Chondrocyte (in vitro differentiated cells): ENCODE measurements around the gene ECHDC1. TPM values are rescaled to one million over a fixed set of nuclear protein-coding genes. Genes with fewer than 3 reads are reported as not detected.
A peak's percentile ranks its signal among the peaks of the same experiment; 100 is the strongest.

Experiments
- DNase-seq: peaks from one replicate; pipeline ENCODE4 v3.0.0; 2021; ENCODE audit warnings: mixed read lengths, low spot score
- H3K27ac Mint-ChIP-seq: one replicate; pipeline ENCODE4 v1.8.0; 2021; ENCODE audit warnings: mild to moderate bottlenecking, moderate library complexity, mixed read lengths; ENCODE audit not compliant: unreplicated experiment
- H3K27me3 Mint-ChIP-seq: 2 replicates; pipeline ENCODE4 v1.8.0; 2021; ENCODE audit warnings: low read depth, mixed read lengths
- H3K36me3 Mint-ChIP-seq: 2 replicates; pipeline ENCODE4 v1.8.0; 2021; ENCODE audit warnings: low read depth, mixed read lengths
- H3K4me1 Mint-ChIP-seq: 2 replicates; pipeline ENCODE4 v1.8.0; 2021; ENCODE audit warnings: low read depth, mild to moderate bottlenecking, mixed read lengths
- H3K4me3 Mint-ChIP-seq: one replicate; pipeline ENCODE4 v1.8.0; 2021; ENCODE audit warnings: mild to moderate bottlenecking, moderate library complexity, mixed read lengths; ENCODE audit not compliant: unreplicated experiment
- H3K9me3 Mint-ChIP-seq: 2 replicates; pipeline ENCODE4 v1.8.0; 2021; ENCODE audit warnings: low read depth, mixed read lengths
- total RNA-seq: library from RNA; stranded (reverse); gene quantifications from 3 replicates; pipeline ENCODE4 v1.2.1, GENCODE V29; 2021
- TF ChIP-seq, protein P1 (sequence below): fragments of 200-600 bp; sonication (generic); IDR thresholded peaks from 2 replicates; pipeline ENCODE4 v1.5.0; 2021; ENCODE audit warnings: antibody characterized with exemption, mild to moderate bottlenecking, moderate library complexity

The ECHDC1 gene
- total RNA-seq, 1 donor from 2014 or later: 40.4 TPM

DNA sequence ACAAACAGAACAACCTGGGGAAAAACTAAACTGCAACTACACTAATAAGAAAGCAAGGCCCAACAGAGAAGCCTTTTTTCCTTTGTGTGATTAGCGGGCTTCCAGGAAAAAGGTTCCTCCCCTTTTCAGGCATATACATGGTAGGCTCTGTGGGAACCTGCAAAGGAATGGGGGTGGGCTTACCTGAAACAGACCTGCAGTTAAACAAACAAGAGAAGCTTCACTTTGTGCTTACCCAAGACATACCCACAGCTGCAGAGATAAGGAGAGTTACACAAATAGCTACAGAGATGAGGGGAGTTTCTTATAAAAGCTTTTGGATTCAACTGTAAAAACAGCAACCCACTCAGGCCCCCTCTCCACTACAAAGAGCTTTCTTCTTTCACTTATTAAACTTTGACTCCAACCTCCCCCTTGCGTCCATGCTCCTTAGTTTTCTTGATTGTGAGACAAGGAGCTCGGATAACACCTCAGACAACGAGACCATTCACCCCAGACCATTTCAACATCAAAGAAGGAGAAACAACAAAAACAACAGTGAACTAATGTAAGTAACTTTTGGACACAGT is 45.8 kb downstream of the ECHDC1 start:
- Mint-ChIP-seq H3K27ac (no peak overlapping the region), H3K4me1 (peaks cover 21% of the 10 kb centered on the region), H3K36me3 (no peaks in the 10 kb centered on the region), H3K9me3 (no peaks in the 10 kb centered on the region), H3K4me3 (no peak overlapping the region), H3K27me3 (no peaks in the 10 kb centered on the region)
- no peak for DNase-seq
- TF ChIP-seq, protein P1, sequence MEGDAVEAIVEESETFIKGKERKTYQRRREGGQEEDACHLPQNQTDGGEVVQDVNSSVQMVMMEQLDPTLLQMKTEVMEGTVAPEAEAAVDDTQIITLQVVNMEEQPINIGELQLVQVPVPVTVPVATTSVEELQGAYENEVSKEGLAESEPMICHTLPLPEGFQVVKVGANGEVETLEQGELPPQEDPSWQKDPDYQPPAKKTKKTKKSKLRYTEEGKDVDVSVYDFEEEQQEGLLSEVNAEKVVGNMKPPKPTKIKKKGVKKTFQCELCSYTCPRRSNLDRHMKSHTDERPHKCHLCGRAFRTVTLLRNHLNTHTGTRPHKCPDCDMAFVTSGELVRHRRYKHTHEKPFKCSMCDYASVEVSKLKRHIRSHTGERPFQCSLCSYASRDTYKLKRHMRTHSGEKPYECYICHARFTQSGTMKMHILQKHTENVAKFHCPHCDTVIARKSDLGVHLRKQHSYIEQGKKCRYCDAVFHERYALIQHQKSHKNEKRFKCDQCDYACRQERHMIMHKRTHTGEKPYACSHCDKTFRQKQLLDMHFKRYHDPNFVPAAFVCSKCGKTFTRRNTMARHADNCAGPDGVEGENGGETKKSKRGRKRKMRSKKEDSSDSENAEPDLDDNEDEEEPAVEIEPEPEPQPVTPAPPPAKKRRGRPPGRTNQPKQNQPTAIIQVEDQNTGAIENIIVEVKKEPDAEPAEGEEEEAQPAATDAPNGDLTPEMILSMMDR: no peak

DNA sequence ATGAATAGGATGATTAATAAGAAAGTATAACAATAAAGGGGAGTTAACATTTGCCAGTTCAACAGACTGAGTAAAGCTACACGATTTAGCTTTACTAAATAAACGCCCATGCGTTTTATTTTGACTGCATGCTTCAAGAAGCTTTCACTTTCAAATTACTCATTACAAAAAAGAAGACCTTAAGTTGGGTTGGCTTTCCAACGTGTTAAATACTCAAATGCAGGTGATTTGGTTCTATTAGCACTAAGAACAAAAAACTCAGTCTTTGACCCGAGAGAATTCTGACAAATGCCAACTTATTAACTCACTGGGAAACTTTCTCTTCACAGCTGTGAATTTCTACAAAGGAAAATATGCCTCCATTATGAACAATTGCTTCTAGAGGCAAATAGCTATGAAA is 51.9 kb downstream of the ECHDC1 start:
- no peak for DNase-seq
- H3K36me3 Mint-ChIP-seq: peaks cover 18% of the 10 kb centered on the region
- H3K4me3 Mint-ChIP-seq: no peak overlapping the region
- no peaks in the 10 kb centered on the region for H3K9me3 Mint-ChIP-seq
- peaks cover 34% of the 10 kb centered on the region for H3K4me1 Mint-ChIP-seq
- H3K27ac Mint-ChIP-seq: no peak overlapping the region
- H3K27me3 Mint-ChIP-seq: no peaks in the 10 kb centered on the region
- TF ChIP-seq, protein P1: no peak

DNA sequence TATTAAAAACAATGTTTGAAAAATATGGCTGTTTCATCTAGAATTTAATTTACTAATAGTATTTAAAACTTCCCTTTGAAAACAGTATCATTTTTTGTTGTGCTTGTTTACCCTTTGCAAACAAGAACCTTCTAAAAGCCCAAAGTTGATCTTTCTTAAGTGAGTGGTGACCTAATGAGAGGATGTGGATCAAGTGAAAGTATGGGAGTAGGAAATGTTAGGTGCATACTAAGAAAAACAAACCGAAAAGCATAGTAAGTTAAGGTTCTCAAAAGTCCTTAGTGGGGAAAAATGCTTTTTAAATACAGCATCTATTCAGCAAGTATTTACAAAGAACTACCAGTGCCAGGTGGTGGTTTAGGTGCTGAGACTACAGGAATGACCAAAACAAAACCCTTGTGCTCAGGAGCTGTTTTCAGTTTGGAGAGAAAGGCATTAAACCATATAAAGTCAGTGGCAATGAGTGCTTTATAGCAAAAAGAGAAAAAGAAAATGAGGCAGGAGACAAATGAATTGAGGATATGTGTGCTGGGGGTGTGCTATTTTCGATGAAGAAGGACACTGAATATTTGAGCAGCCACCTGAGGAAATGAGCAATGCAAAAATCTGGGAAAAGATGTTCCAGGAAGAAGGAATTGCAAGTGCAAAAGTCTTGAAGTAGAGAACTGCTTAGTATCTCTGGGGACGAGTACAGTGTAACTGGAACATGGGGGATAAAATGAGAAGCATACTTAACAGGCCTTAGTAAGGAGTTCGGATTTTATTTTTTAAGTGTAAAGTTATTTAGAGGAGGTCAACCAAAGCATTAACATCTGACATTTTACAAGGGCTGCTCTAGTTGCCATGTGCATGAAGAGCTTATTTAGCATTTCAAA is 52.8 kb downstream of the ECHDC1 start:
- Mint-ChIP-seq H3K27ac (peak overlapping the region; percentile 38), H3K9me3 (no peaks in the 10 kb centered on the region), H3K4me3 (no peak overlapping the region), H3K27me3 (no peaks in the 10 kb centered on the region), H3K36me3 (peaks cover 23% of the 10 kb centered on the region), H3K4me1 (peaks cover 34% of the 10 kb centered on the region)
- DNase-seq: no peak
- TF ChIP-seq, protein P1: no peak

DNA sequence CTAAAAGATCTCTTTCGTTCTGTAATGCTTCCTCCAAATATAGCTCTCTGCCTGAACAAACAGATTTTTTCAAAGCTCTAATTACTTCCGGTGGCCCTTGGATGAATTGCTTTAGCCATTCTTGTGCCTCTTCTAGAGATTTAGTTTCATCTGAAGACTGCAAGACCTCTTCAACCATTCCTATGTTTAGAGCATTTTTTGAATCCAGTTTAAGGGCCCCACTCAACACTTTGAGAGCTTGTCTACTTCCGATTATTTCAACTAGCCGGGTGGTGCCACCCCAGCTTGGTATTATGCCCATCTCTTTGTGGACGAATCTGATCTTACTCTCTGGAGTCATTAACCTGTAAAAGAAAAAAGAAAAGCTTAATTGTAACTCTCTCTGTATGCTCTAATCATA is 53.5 kb downstream of the ECHDC1 start:
- TF ChIP-seq, protein P1: no peak
- no peak overlapping the region for H3K27ac Mint-ChIP-seq
- no peaks in the 10 kb centered on the region for H3K9me3 Mint-ChIP-seq
- no peaks in the 10 kb centered on the region for H3K27me3 Mint-ChIP-seq
- peaks cover 34% of the 10 kb centered on the region for H3K4me1 Mint-ChIP-seq
- H3K4me3 Mint-ChIP-seq: no peak overlapping the region
- no peak for DNase-seq
- peaks cover 27% of the 10 kb centered on the region for H3K36me3 Mint-ChIP-seq

DNA sequence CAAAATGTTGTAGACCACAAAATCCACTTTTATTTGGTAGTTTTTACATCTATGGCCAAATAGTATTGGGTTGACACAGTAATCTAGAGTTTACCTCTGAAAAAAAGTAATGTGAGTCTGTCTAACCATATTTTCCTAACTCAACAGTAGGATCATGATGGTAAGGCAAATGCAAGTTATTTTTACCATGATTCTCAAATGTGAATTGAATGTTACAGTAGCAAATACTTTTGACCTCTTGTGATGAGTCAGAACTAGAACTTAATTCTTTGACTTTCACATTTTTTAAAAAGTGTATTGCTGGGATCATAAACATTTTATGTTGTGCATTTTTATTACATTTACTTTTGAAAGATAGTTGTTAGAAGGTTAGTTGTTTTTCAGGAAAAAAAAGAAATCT is 54.7 kb downstream of the ECHDC1 start:
- no peaks in the 10 kb centered on the region for H3K9me3 Mint-ChIP-seq
- peaks cover 31% of the 10 kb centered on the region for H3K36me3 Mint-ChIP-seq
- no peak for DNase-seq

More for the DNA sequence above, 54.7 kb downstream of the ECHDC1 start:
- TF ChIP-seq, protein P1: no peak
- H3K27ac Mint-ChIP-seq: peak overlapping the region; percentile 41
- peaks cover 34% of the 10 kb centered on the region for H3K4me1 Mint-ChIP-seq
- H3K27me3 Mint-ChIP-seq: no peaks in the 10 kb centered on the region
- no peak overlapping the region for H3K4me3 Mint-ChIP-seq
